RWPE2 (cell line): ENCODE results near the gene FGFRL1.

Source experiments
- ATAC-seq: fragments of 200-7000 bp; cut with Tn5 transposase; 3 replicates; pipeline ENCODE4 v1.9.1; 2021; ENCODE audit warnings: low read depth
- DNase-seq: peaks from one replicate; pipeline ENCODE4 v3.0.0-alpha.2; 2020; ENCODE audit warnings: low spot score
- H3K27ac ChIP-seq: fragments of 450-650 bp; 2 replicates; pipeline ENCODE4 v1.5.1; 2017; ENCODE audit warnings: mild to moderate bottlenecking; ENCODE audit not compliant: poor library complexity, severe bottlenecking
- H3K27me3 ChIP-seq: fragments of 250-450 bp; sonication (Bioruptor Pico); 2 replicates; pipeline ENCODE4 v1.5.1; 2021; ENCODE audit warnings: mild to moderate bottlenecking, moderate library complexity; ENCODE audit not compliant: insufficient read depth, poor library complexity, severe bottlenecking
- H3K36me3 ChIP-seq: fragments of 250-450 bp; sonication (Bioruptor Pico); 2 replicates; pipeline ENCODE4 v1.5.1; 2020; ENCODE audit warnings: low read depth, mild to moderate bottlenecking, moderate library complexity
- H3K4me1 ChIP-seq: fragments of 250-450 bp; sonication (Bioruptor Pico); 2 replicates; pipeline ENCODE4 v1.5.1; 2021; ENCODE audit warnings: mild to moderate bottlenecking, moderate library complexity; ENCODE audit not compliant: insufficient read depth, poor library complexity, severe bottlenecking
- H3K4me3 ChIP-seq: fragments of 250-450 bp; sonication (Bioruptor Pico); 2 replicates; pipeline ENCODE4 v1.5.1; 2021; ENCODE audit warnings: mild to moderate bottlenecking, moderate library complexity; ENCODE audit not compliant: severe bottlenecking
- H3K9me3 ChIP-seq: fragments of 250-450 bp; sonication (Bioruptor Pico); 2 replicates; pipeline ENCODE4 v1.5.1; 2021; ENCODE audit warnings: mild to moderate bottlenecking, moderate library complexity; ENCODE audit not compliant: severe bottlenecking
- CTCF ChIP-seq: fragments of 450-650 bp; IDR thresholded peaks from one replicate; pipeline ENCODE4 v1.5.1; 2017; ENCODE audit warnings: mild to moderate bottlenecking, moderate library complexity; ENCODE audit not compliant: poor library complexity, severe bottlenecking

FGFRL1 gene

DNA sequence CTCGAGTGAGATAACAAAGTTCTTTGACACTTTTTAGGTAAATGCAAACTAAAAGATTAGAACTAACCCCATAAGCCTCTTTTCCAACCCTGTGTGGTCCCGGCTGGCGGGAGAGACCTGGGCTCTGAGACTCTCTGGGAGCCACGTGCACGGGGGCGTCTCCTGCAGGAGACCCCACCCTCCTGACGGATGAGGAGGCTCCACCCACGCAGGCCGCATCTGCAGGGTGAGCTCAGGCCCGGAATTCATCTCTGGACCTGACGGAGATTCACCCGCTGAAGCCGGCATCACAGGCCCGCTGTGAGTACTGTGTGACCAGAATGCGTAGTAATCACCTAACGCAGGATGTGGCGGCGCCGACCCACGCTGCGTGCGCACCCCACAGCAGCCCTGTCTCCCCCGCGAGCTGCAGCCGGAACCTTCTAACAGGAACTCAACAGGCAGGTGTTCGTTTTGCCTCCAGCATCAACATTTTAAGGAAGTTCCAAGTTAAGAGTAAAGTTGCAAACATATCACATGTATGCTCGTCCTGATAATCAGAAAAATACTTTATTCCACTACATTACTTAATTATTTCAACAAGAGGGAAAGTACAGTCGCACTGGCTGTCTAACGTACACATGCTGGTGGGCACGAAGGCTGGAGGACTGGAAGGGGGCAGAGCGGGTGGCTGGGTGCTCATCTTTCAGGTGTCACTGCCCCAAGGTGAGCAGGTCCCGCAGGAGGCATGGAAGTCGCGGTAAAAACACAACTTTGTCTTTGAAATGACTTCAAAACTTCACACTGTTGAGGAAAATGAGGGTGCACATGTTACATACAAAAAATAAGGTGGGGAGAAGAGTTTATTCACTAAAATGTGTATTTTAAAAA, 44.5 kb downstream of the FGFRL1 start:
- Histone ChIP-seq H3K4me3 (no peak overlapping the region), H3K27ac (no peak overlapping the region), H3K27me3 (peaks cover 49% of the 10 kb centered on the region), H3K9me3 (no peaks in the 10 kb centered on the region), H3K4me1 (no peaks in the 10 kb centered on the region), H3K36me3 (no peaks in the 10 kb centered on the region)
- TF ChIP-seq CTCF, result no peak
- peak; percentile 42 for DNase-seq
- ATAC-seq, result no peak

DNA sequence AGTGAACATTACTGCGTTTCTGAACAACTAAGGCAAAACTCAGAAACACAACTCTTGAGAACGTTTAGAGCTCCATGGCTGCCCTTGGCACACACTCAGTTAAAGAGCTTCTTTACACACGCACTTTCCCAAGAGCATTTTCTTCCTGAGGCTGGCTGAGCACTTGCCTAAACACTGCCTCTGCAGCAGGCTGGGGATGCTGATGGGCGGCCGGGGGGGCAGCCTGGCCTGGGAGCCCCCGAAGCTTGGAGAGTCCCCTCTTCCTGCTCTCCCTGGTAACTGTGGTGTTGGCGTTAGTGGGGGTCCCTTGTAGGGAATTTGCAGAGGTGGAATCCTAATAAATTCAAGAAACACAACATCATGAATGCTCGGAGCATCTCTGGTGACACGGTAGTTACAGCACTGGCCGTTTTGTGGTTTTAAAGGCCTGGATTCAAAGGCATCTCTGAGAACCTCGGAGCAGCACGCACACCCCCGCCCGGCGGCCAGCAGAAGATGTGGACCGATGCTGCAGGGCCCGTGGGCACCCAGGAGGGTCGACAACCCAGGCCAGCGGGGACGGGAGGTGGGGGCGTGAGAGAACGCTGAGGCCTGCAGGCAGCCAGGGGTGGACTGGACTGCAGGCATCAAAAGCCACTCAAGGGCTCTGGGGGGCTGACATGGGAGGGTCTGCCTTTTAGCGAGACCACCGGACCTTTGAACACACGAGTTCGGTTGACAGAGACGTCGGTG, 45.4 kb downstream of the FGFRL1 start:
- DNase-seq (peak; percentile 53), ATAC-seq (no peak)
- Histone ChIP-seq H3K27ac (no peak overlapping the region), H3K4me1 (no peaks in the 10 kb centered on the region), H3K4me3 (no peak overlapping the region), H3K27me3 (peaks cover 49% of the 10 kb centered on the region), H3K9me3 (no peaks in the 10 kb centered on the region), H3K36me3 (no peaks in the 10 kb centered on the region)
- no peak for TF ChIP-seq CTCF

DNA sequence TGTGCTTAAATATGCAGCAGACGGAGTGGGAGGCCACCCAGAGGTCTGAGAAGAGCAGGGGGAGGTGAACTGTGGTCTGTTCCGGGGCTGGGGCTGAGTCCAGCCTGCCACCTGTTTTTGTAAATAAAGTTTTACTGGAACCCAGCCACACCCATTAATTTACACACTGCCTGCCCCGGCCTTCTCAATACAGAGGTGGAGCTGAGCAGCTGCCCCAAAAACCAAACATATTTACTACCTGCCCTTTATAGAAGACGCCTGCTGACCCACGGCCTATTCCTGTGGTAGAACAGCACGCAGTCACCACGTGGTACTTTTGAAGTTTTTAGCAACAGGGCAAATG, 45.9 kb downstream of the FGFRL1 start:
- ATAC-seq, result no peak
- TF ChIP-seq CTCF, result no peak
- Histone ChIP-seq H3K9me3 (no peaks in the 10 kb centered on the region), H3K27me3 (peaks cover 43% of the 10 kb centered on the region), H3K36me3 (no peaks in the 10 kb centered on the region), H3K27ac (no peak overlapping the region), H3K4me3 (no peak overlapping the region), H3K4me1 (no peaks in the 10 kb centered on the region)
- DNase-seq, result no peak

GRCh38 chr4:1058198-1058996, 47.0 kb downstream of the FGFRL1 start:
- peaks cover 33% of the 10 kb centered on the region for H3K27me3 ChIP-seq
- H3K4me1 ChIP-seq, result no peaks in the 10 kb centered on the region
- no peaks in the 10 kb centered on the region for H3K36me3 ChIP-seq
- no peak overlapping the region for H3K27ac ChIP-seq
- no peaks in the 10 kb centered on the region for H3K9me3 ChIP-seq
- no peak overlapping the region for H3K4me3 ChIP-seq
- peak; percentile 40; the same call in 2 of the 3 replicates for ATAC-seq
- TF ChIP-seq CTCF, result no peak
- peak; percentile 34 for DNase-seq
